ENCODE measurements around the gene GPX3.

GRCh38 chr5:151019331-151019730, 1.1 kb upstream of the GPX3 start:
- TF ChIP-seq TAF1 (IDR thresholded peaks at IDR 0.05; ENCODE audit: borderline replicate concordance, insufficient read depth, low read length) (no peak), POLR2AphosphoS5 (IDR thresholded peaks at IDR 0.05; ENCODE audit: low read depth, low read length) (no peak), SIN3A (IDR thresholded peaks at IDR 0.05; ENCODE audit: borderline replicate concordance, insufficient read depth, low read length) (no peak), REST (IDR thresholded peaks at IDR 0.05; ENCODE audit: insufficient read depth in 1 of 2, low read depth in 2 of 2, low read length in 2 of 2) (no peak), FOXP2 (optimal IDR thresholded peaks at IDR 0.05; ENCODE audit: borderline replicate concordance, extremely low read depth, extremely low read length, insufficient read depth) (no peak)

Measured in PFSK-1 (cell line).